Measurements from ENCODE around the gene MED12L.
A peak's percentile ranks its signal among the peaks of the same experiment; 100 is the strongest.

The MED12L gene

DNA sequence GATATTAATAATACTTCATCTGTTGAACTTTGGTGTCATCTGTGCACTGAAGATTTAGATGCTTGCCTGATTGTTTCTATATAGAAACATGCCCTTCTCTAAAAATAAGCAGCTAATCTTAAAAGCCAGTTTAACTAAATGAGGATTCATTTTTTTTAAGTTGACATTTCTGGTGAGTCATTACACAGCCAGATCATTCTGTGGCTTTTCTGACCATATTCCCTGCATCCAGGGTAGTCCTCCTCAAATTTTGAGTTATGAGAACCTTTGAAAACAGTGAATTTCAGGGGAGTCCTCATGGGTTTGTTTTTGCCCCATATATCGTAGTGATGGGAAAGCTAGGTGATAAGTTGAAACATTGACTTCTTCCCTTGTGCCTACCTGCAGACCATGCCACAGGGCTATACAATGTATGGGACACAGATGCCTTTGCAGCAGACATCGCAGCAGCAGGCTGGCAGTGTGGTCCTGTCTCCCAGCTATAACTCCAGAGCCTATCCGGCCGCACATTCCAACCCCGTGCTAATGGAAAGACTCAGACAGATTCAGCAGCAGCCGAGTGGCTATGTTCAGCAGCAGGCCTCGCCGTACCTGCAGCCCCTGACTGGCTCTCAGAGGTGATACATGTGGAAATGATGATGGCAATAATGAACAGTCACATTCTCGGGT lies 325.6 kb downstream of the MED12L start:
- H3K9me2 ChIP-seq (replicated peaks; ENCODE audit: low read depth, low read length), result no peaks in the 10 kb centered on the region
- H4K20me1 ChIP-seq (ENCODE audit: insufficient read depth, low read length, poor library complexity, severe bottlenecking), result no peaks in the 10 kb centered on the region
- H3K4me1 ChIP-seq (ENCODE audit: insufficient read depth, low read length, poor library complexity, severe bottlenecking), result no peaks in the 10 kb centered on the region
- no peaks in the 10 kb centered on the region for H3K9me3 ChIP-seq (ENCODE audit: insufficient read depth, low read depth, low read length)
- H3K27me3 ChIP-seq (ENCODE audit: insufficient read depth, low read length, poor library complexity, severe bottlenecking), result no peaks in the 10 kb centered on the region
- no peaks in the 10 kb centered on the region for H3K79me2 ChIP-seq (ENCODE audit: insufficient read depth, low read length)
- H3K4me3 ChIP-seq (ENCODE audit: low read length, poor library complexity, severe bottlenecking), result no peak overlapping the region
- no peak overlapping the region for H2AFZ ChIP-seq (ENCODE audit: low read length)
- H3K9ac ChIP-seq (ENCODE audit: low read depth, low read length, poor library complexity, severe bottlenecking), result no peak overlapping the region
- H3K36me3 ChIP-seq (ENCODE audit: insufficient read depth, low read length), result peaks cover 67% of the 10 kb centered on the region
- no peaks in the 10 kb centered on the region for H3F3A ChIP-seq (ENCODE audit: low read depth)
- H3K4me2 ChIP-seq (ENCODE audit: low read depth, low read length, poor library complexity, severe bottlenecking), result no peak overlapping the region
- TF ChIP-seq EZH2phosphoT487 (IDR thresholded peaks at IDR 0.05; ENCODE audit: borderline replicate concordance), result no peak
- TF ChIP-seq, protein P1, sequence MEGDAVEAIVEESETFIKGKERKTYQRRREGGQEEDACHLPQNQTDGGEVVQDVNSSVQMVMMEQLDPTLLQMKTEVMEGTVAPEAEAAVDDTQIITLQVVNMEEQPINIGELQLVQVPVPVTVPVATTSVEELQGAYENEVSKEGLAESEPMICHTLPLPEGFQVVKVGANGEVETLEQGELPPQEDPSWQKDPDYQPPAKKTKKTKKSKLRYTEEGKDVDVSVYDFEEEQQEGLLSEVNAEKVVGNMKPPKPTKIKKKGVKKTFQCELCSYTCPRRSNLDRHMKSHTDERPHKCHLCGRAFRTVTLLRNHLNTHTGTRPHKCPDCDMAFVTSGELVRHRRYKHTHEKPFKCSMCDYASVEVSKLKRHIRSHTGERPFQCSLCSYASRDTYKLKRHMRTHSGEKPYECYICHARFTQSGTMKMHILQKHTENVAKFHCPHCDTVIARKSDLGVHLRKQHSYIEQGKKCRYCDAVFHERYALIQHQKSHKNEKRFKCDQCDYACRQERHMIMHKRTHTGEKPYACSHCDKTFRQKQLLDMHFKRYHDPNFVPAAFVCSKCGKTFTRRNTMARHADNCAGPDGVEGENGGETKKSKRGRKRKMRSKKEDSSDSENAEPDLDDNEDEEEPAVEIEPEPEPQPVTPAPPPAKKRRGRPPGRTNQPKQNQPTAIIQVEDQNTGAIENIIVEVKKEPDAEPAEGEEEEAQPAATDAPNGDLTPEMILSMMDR (conservative IDR thresholded peaks at IDR 0.05; ENCODE audit: low read length), result no peak

DNA sequence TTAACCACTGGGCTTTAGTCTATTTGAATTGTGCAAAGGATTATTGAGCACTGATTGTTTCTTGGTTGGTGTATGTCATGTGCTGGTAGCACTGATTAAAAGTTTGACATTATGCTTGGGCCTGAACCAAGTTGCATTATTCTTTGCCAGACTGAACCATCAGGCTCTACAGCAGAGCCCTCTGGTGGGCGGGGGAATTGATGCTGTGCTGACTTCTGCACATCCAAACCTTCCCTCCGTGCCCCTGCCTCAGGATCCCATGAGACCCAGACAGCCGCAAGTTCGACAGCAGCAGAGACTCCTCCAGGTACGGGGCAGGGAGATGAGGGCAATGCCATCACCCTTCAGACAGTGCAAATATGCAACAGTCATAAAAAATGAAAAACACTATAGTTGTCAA lies 327.5 kb downstream of the MED12L start:
- Histone ChIP-seq H3K27me3 (ENCODE audit: insufficient read depth, low read length, poor library complexity, severe bottlenecking) (no peaks in the 10 kb centered on the region), H3K4me2 (ENCODE audit: low read depth, low read length, poor library complexity, severe bottlenecking) (no peak overlapping the region), H3K4me1 (ENCODE audit: insufficient read depth, low read length, poor library complexity, severe bottlenecking) (no peaks in the 10 kb centered on the region), H3K9me3 (ENCODE audit: insufficient read depth, low read depth, low read length) (no peaks in the 10 kb centered on the region), H3K9me2 (replicated peaks; ENCODE audit: low read depth, low read length) (no peaks in the 10 kb centered on the region), H3K9ac (ENCODE audit: low read depth, low read length, poor library complexity, severe bottlenecking) (no peak overlapping the region), H3K36me3 (ENCODE audit: insufficient read depth, low read length) (peaks cover 87% of the 10 kb centered on the region), H4K20me1 (ENCODE audit: insufficient read depth, low read length, poor library complexity, severe bottlenecking) (no peaks in the 10 kb centered on the region), H3K79me2 (ENCODE audit: insufficient read depth, low read length) (no peaks in the 10 kb centered on the region), H3F3A (ENCODE audit: low read depth) (no peaks in the 10 kb centered on the region), H2AFZ (ENCODE audit: low read length) (no peak overlapping the region), H3K4me3 (ENCODE audit: low read length, poor library complexity, severe bottlenecking) (no peak overlapping the region)
- TF ChIP-seq, protein P1 (conservative IDR thresholded peaks at IDR 0.05; ENCODE audit: low read length), result peak; percentile 38; the same call in 1 of the 2 replicates
- no peak for TF ChIP-seq EZH2phosphoT487 (IDR thresholded peaks at IDR 0.05; ENCODE audit: borderline replicate concordance)

DNA sequence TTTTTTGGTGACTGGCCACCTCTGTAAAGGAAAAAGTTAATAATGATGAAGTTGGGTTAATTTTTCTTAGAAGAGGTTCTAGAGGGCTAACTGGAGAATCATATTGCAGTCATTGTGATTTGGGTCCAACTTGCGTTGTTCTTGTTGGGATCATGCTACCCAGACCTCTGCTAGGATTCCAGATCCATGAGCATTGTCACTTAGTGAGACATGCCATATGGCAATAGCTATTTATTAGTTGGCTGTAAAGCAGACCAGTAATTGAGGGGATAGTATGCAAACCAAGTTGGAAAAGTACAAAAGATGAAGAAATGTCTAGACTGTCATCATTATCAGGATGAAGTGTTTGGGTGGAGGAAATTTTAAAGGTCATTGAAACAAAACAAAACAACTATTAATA lies 329.8 kb downstream of the MED12L start:
- Histone ChIP-seq H3K4me1 (ENCODE audit: insufficient read depth, low read length, poor library complexity, severe bottlenecking) (no peaks in the 10 kb centered on the region), H3K9ac (ENCODE audit: low read depth, low read length, poor library complexity, severe bottlenecking) (no peak overlapping the region), H3F3A (ENCODE audit: low read depth) (no peaks in the 10 kb centered on the region), H2AFZ (ENCODE audit: low read length) (no peak overlapping the region), H3K79me2 (ENCODE audit: insufficient read depth, low read length) (no peaks in the 10 kb centered on the region), H3K27me3 (ENCODE audit: insufficient read depth, low read length, poor library complexity, severe bottlenecking) (no peaks in the 10 kb centered on the region), H3K36me3 (ENCODE audit: insufficient read depth, low read length) (peaks cover 86% of the 10 kb centered on the region), H3K4me3 (ENCODE audit: low read length, poor library complexity, severe bottlenecking) (no peak overlapping the region), H3K9me2 (replicated peaks; ENCODE audit: low read depth, low read length) (no peaks in the 10 kb centered on the region), H3K9me3 (ENCODE audit: insufficient read depth, low read depth, low read length) (no peaks in the 10 kb centered on the region), H4K20me1 (ENCODE audit: insufficient read depth, low read length, poor library complexity, severe bottlenecking) (no peaks in the 10 kb centered on the region), H3K4me2 (ENCODE audit: low read depth, low read length, poor library complexity, severe bottlenecking) (no peak overlapping the region)
- no peak for TF ChIP-seq EZH2phosphoT487 (IDR thresholded peaks at IDR 0.05; ENCODE audit: borderline replicate concordance)

DNA sequence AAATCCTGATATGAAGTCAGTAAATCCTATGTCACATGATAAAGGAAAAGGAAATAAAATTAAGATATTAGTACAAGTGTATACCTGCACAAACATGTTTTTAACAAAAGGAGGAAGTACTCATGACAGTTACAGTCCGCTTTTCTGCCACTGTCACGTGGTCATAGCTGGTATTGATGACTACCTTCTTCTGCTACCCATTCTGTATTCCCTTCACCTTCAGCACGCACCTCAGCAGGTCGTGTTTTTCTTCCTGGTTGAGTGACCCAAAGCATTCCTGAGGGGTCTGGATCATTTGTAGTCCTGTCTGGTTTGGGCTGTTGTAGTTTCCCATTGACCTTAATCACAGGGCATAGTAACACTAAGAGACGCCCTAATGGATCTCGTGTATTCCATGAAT lies 334.3 kb downstream of the MED12L start:
- peaks cover 7% of the 10 kb centered on the region for H3K4me1 ChIP-seq (ENCODE audit: insufficient read depth, low read length, poor library complexity, severe bottlenecking)
- no peaks in the 10 kb centered on the region for H4K20me1 ChIP-seq (ENCODE audit: insufficient read depth, low read length, poor library complexity, severe bottlenecking)
- H3K9me3 ChIP-seq (ENCODE audit: insufficient read depth, low read depth, low read length), result no peaks in the 10 kb centered on the region
- H2AFZ ChIP-seq (ENCODE audit: low read length), result no peak overlapping the region
- no peak overlapping the region for H3K4me3 ChIP-seq (ENCODE audit: low read length, poor library complexity, severe bottlenecking)
- no peaks in the 10 kb centered on the region for H3F3A ChIP-seq (ENCODE audit: low read depth)
- no peaks in the 10 kb centered on the region for H3K9me2 ChIP-seq (replicated peaks; ENCODE audit: low read depth, low read length)
- H3K36me3 ChIP-seq (ENCODE audit: insufficient read depth, low read length), result peaks cover 59% of the 10 kb centered on the region; the same call in 1 of the 2 replicates
- TF ChIP-seq, protein P1 (conservative IDR thresholded peaks at IDR 0.05; ENCODE audit: low read length), result no peak
- no peak for TF ChIP-seq EZH2phosphoT487 (IDR thresholded peaks at IDR 0.05; ENCODE audit: borderline replicate concordance)
- no peak overlapping the region for H3K9ac ChIP-seq (ENCODE audit: low read depth, low read length, poor library complexity, severe bottlenecking)
- H3K27me3 ChIP-seq (ENCODE audit: insufficient read depth, low read length, poor library complexity, severe bottlenecking), result no peaks in the 10 kb centered on the region
- H3K79me2 ChIP-seq (ENCODE audit: insufficient read depth, low read length), result no peaks in the 10 kb centered on the region
- H3K4me2 ChIP-seq (ENCODE audit: low read depth, low read length, poor library complexity, severe bottlenecking), result no peak overlapping the region

Data from Loucy (cell line).